Fibroblast of lung (primary cell): ENCODE results near the gene USP13.

ENCODE experiments used
- EZH2 ChIP-seq: IDR thresholded peaks from 2 replicates; pipeline ENCODE4 v1.5.1; 2012; ENCODE audit warnings: low read length, control low read depth, mild to moderate bottlenecking; ENCODE audit errors: missing control alignments
- TF ChIP-seq, protein P1 (sequence below), 2 donors: IDR thresholded peaks in 1 of 2; conservative IDR thresholded peaks in 1 of 2; 1 replicate in 1 of 2; 2 replicates in 1 of 2; pipeline ENCODE4 v1.5.1; 2011 to 2012; ENCODE audit warnings: low read length in 2 of 2, control low read depth in 1 of 2, inconsistent platforms in 1 of 2, low read depth in 1 of 2, mild to moderate bottlenecking in 1 of 2

DNA sequence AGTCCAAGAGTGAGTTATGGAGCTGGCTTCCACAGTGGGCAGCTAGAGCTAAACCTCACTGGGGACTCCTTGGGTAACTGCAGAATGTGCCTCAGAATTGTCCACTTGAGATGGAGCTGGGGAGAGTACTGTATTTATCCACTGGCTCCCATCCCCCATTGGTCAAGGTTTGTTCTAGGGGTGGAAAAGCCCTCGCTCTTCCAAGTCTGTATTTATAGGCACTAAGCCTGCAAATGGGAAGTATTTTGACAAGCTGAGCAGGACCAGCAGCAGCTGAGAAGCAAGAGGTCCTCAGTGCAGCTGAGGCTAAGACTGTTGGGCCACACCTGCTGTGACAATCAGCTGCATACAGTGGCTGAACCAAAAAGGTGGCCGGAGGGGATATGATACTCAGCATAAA lies 5.8 kb downstream of the USP13 start:
- TF ChIP-seq, protein P1, sequence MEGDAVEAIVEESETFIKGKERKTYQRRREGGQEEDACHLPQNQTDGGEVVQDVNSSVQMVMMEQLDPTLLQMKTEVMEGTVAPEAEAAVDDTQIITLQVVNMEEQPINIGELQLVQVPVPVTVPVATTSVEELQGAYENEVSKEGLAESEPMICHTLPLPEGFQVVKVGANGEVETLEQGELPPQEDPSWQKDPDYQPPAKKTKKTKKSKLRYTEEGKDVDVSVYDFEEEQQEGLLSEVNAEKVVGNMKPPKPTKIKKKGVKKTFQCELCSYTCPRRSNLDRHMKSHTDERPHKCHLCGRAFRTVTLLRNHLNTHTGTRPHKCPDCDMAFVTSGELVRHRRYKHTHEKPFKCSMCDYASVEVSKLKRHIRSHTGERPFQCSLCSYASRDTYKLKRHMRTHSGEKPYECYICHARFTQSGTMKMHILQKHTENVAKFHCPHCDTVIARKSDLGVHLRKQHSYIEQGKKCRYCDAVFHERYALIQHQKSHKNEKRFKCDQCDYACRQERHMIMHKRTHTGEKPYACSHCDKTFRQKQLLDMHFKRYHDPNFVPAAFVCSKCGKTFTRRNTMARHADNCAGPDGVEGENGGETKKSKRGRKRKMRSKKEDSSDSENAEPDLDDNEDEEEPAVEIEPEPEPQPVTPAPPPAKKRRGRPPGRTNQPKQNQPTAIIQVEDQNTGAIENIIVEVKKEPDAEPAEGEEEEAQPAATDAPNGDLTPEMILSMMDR (conservative IDR thresholded peaks at IDR 0.05 in 1 of 2, IDR thresholded peaks at IDR 0.05 in 1 of 2; ENCODE audit: low read depth in 1 of 2, low read length in 2 of 2), result no peak
- no peak for TF ChIP-seq EZH2
